Spleen (tissue), 3 donors: ENCODE results near the gene LOX.

Source experiments
- POLR2A ChIP-seq, 3 donors: fragments of 450-650 bp; IDR thresholded peaks; one replicate each; pipeline ENCODE4 v1.5.1; 2017; ENCODE audit warnings: antibody characterized with exemption in 3 of 3, mild to moderate bottlenecking in 1 of 3
- POLR2AphosphoS5 ChIP-seq, 3 donors: sonication (generic); formaldehyde crosslinking; IDR thresholded peaks; one replicate each; pipeline ENCODE4 v1.5.1; 2017; ENCODE audit warnings: antibody characterized with exemption in 3 of 3

- TF ChIP-seq POLR2A (IDR thresholded peaks at IDR 0.05) (no peak), POLR2AphosphoS5 (IDR thresholded peaks at IDR 0.05) (no peak)
Observed at GRCh38 chr5:122119205-122119604, 41.1 kb upstream of the LOX start.
